ENCODE measurements around the gene NDUFS2. TPM values are rescaled to one million over a fixed set of nuclear protein-coding genes. Genes with fewer than 3 reads are reported as not detected.
A peak's percentile ranks its signal among the peaks of the same experiment; 100 is the strongest.

Gene NDUFS2
- total RNA-seq, 2 donors from 2014 or later: 148 to 311 TPM

DNA sequence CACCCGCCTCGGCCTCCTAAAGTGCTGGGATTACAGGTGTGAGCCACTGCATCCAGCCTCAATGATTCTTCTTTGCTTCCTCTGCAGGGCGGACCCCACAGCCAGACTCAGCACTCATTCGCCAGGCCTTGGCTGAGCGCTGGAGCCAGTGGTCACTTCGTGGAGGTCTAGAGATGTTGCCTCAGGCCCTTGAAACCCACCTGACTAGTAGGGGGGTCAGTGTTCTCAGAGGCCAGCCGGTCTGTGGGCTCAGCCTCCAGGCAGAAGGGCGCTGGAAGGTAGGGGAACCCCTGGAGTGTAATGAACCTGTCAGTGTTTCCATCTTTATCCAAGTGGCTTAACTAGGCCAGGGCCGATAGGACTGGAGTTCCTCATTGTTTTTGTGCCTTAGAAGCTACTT, 33.3 kb upstream of the NDUFS2 start:
- Histone ChIP-seq H3K27me3 (no peaks in the 10 kb centered on the region), H3K36me3 (peaks cover 52% of the 10 kb centered on the region), H3K9me3 (no peaks in the 10 kb centered on the region), H3K4me1 (peaks cover 3 to 34% of the 10 kb centered on the region in 2 donors), H3K27ac (no peak overlapping the region), H3K4me3 (no peak overlapping the region)
- TF ChIP-seq, protein P1, sequence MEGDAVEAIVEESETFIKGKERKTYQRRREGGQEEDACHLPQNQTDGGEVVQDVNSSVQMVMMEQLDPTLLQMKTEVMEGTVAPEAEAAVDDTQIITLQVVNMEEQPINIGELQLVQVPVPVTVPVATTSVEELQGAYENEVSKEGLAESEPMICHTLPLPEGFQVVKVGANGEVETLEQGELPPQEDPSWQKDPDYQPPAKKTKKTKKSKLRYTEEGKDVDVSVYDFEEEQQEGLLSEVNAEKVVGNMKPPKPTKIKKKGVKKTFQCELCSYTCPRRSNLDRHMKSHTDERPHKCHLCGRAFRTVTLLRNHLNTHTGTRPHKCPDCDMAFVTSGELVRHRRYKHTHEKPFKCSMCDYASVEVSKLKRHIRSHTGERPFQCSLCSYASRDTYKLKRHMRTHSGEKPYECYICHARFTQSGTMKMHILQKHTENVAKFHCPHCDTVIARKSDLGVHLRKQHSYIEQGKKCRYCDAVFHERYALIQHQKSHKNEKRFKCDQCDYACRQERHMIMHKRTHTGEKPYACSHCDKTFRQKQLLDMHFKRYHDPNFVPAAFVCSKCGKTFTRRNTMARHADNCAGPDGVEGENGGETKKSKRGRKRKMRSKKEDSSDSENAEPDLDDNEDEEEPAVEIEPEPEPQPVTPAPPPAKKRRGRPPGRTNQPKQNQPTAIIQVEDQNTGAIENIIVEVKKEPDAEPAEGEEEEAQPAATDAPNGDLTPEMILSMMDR (IDR thresholded peaks at IDR 0.05): no peak
- DNase-seq (ENCODE audit: low spot score): no peak

GRCh38 chr1:161171191-161171590, 31.0 kb upstream of the NDUFS2 start:
- H3K9me3 ChIP-seq: no peaks in the 10 kb centered on the region
- DNase-seq (ENCODE audit: low spot score): no peak
- H3K27ac ChIP-seq: no peak overlapping the region
- H3K4me1 ChIP-seq: peaks cover 3 to 29% of the 10 kb centered on the region in 2 donors
- H3K4me3 ChIP-seq: no peak overlapping the region
- H3K27me3 ChIP-seq: no peaks in the 10 kb centered on the region
- H3K36me3 ChIP-seq: peaks cover 63% of the 10 kb centered on the region
- TF ChIP-seq, protein P1 (IDR thresholded peaks at IDR 0.05): no peak

GRCh38 chr1:161171696-161172095, 30.5 kb upstream of the NDUFS2 start:
- Histone ChIP-seq H3K27me3 (no peaks in the 10 kb centered on the region), H3K36me3 (peaks cover 63% of the 10 kb centered on the region), H3K27ac (peak overlapping the region in 1 of 2 donors; percentile 19), H3K4me1 (peaks cover 3 to 31% of the 10 kb centered on the region in 2 donors), H3K9me3 (no peaks in the 10 kb centered on the region), H3K4me3 (no peak overlapping the region)
- TF ChIP-seq, protein P1 (IDR thresholded peaks at IDR 0.05): no peak
- no peak for DNase-seq (ENCODE audit: low spot score)

- TF ChIP-seq, protein P1 (IDR thresholded peaks at IDR 0.05): no peak
- Histone ChIP-seq H3K9me3 (no peaks in the 10 kb centered on the region), H3K27me3 (no peaks in the 10 kb centered on the region), H3K36me3 (peaks cover 63% of the 10 kb centered on the region), H3K27ac (peak overlapping the region; percentile 19 to 45), H3K4me1 (peaks cover 3 to 28% of the 10 kb centered on the region in 2 donors), H3K4me3 (no peak overlapping the region)
- DNase-seq (ENCODE audit: low spot score): no peak
Observed at GRCh38 chr1:161172349-161172748, 29.8 kb upstream of the NDUFS2 start.

- Histone ChIP-seq H3K27me3 (no peaks in the 10 kb centered on the region), H3K4me3 (no peak overlapping the region), H3K36me3 (peaks cover 63% of the 10 kb centered on the region), H3K4me1 (peaks cover 3 to 31% of the 10 kb centered on the region in 2 donors), H3K9me3 (no peaks in the 10 kb centered on the region), H3K27ac (peak overlapping the region; percentile 19 to 45)
- DNase-seq (ENCODE audit: low spot score): no peak
- TF ChIP-seq, protein P1 (IDR thresholded peaks at IDR 0.05): no peak
Observed at GRCh38 chr1:161172776-161173376, 29.3 kb upstream of the NDUFS2 start.

DNA sequence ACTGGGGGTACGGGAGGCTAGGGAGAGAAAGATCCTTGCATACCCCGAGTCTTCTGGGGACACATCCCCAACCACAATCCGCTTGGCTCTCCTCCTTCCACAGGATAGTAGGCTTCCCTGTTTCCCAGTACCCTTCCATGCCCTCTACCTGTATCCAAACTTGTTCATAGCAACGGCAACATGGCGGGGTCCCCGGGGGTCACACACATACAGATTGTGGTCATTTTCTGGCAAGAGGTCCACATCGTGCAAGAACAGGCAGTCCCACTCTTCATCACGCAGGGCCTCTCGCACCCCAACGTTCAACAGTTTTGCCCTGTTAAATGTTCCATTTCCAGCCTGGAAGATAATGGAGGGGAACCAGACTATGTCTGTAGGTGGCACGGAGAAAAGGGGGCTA, 28.5 kb upstream of the NDUFS2 start:
- Histone ChIP-seq H3K4me1 (peaks cover 3 to 32% of the 10 kb centered on the region in 2 donors), H3K36me3 (peaks cover 63% of the 10 kb centered on the region), H3K9me3 (no peaks in the 10 kb centered on the region), H3K27me3 (no peaks in the 10 kb centered on the region), H3K27ac (peak overlapping the region; percentile 19 to 45), H3K4me3 (no peak overlapping the region)
- TF ChIP-seq, protein P1 (IDR thresholded peaks at IDR 0.05): no peak
- no peak for DNase-seq (ENCODE audit: low spot score)
